ENCODE measurements around the gene KRT8.

The KRT8 gene

GRCh38 chr12:52925717-52926595, 21.1 kb upstream of the KRT8 start:
- DNase-seq = no peak

- no peak for DNase-seq
Measured at GRCh38 chr12:52924764-52925716, 20.2 kb upstream of the KRT8 start.

- DNase-seq = no peak
Measured at GRCh38 chr12:52921488-52922165, 16.8 kb upstream of the KRT8 start.

GRCh38 chr12:52920937-52921336, 16.1 kb upstream of the KRT8 start:
- no peak for DNase-seq

- no peak for DNase-seq
Measured at GRCh38 chr12:52918784-52919183, 13.9 kb upstream of the KRT8 start.

GRCh38 chr12:52918351-52918750, 13.5 kb upstream of the KRT8 start:
- no peak for DNase-seq

- DNase-seq = no peak
Measured at GRCh38 chr12:52917800-52918199, 12.9 kb upstream of the KRT8 start.

GRCh38 chr12:52916216-52916615, 11.3 kb upstream of the KRT8 start:
- DNase-seq = no peak

GRCh38 chr12:52915637-52916036, 10.8 kb upstream of the KRT8 start:
- DNase-seq = no peak

GRCh38 chr12:52914576-52915121, 9.8 kb upstream of the KRT8 start:
- no peak for DNase-seq

GRCh38 chr12:52913431-52913821, 8.6 kb upstream of the KRT8 start:
- no peak for DNase-seq

- DNase-seq = no peak
Measured at GRCh38 chr12:52912711-52913430, 8.0 kb upstream of the KRT8 start.

- DNase-seq = no peak
Measured at GRCh38 chr12:52910248-52910883, 5.5 kb upstream of the KRT8 start.

GRCh38 chr12:52909796-52910195, 4.9 kb upstream of the KRT8 start:
- no peak for DNase-seq

GRCh38 chr12:52909331-52909730, 4.5 kb upstream of the KRT8 start:
- DNase-seq = no peak

- DNase-seq = no peak
Measured at GRCh38 chr12:52907092-52907810, 2.4 kb upstream of the KRT8 start.

GRCh38 chr12:52906191-52906601, 1.3 kb upstream of the KRT8 start:
- no peak for DNase-seq

- DNase-seq = peak; percentile 54
Measured at GRCh38 chr12:52903855-52904508, 894 bp downstream of the KRT8 start.

GRCh38 chr12:52903285-52903854, 1.5 kb downstream of the KRT8 start:
- DNase-seq = peak; percentile 47

Data from CD4-positive, alpha-beta T cell treated with Interleukin-6 for 4 hours (primary cell).